ENCODE data around the gene SREBF2.
A peak's percentile ranks its signal among the peaks of the same experiment; 100 is the strongest.

- no peak for TF ChIP-seq EP300 (IDR thresholded peaks at IDR 0.05; ENCODE audit: borderline replicate concordance in 1 of 2, low read depth in 2 of 2, low read length in 2 of 2)
- TF ChIP-seq CTCF (IDR thresholded peaks at IDR 0.05; ENCODE audit: control extremely low read depth in 1 of 3, insufficient read depth in 1 of 3, low read depth in 1 of 3, low read length in 3 of 3) = peak in 2 of 3 experiments; percentile 8 to 11; a peak in 2 of 4 replicates
- no peak for TF ChIP-seq POLR2A (IDR thresholded peaks at IDR 0.05; ENCODE audit: control extremely low read depth in 1 of 2, low read depth in 2 of 2, low read length in 2 of 2)
- no peak for TF ChIP-seq CHD2 (IDR thresholded peaks at IDR 0.05; ENCODE audit: low read length)
- no peak for TF ChIP-seq SP1 (IDR thresholded peaks at IDR 0.05; ENCODE audit: low read depth, low read length)
- TF ChIP-seq JUND (IDR thresholded peaks at IDR 0.05; ENCODE audit: low read length) = no peak
- no peak for TF ChIP-seq TAF1 (IDR thresholded peaks at IDR 0.05; ENCODE audit: low read depth, low read length)
- no peak for TF ChIP-seq POLR2AphosphoS5 (IDR thresholded peaks at IDR 0.05; ENCODE audit: low read depth, low read length)
These were observed 119.1 kb downstream of the SREBF2 start, which contains the start of gene SMIM45 for GRCh38 chr22:41951898-41952474.

Data from H1 (cell line).